ENCODE data around the gene C2orf66.

C2orf66 gene

GRCh38 chr2:196767101-196767500 lies 42.1 kb downstream of the C2orf66 start:
- H3K27ac ChIP-seq: no peak overlapping the region

GRCh38 chr2:196759378-196759706 lies 49.8 kb downstream of the C2orf66 start:
- H3K27ac ChIP-seq: no peak overlapping the region
- TF ChIP-seq CTCF (conservative IDR thresholded peaks at IDR 0.05): no peak

More at GRCh38 chr2:196767101-196767500, 42.1 kb downstream of the C2orf66 start:
- TF ChIP-seq CTCF (conservative IDR thresholded peaks at IDR 0.05): no peak

GRCh38 chr2:196758474-196759377 lies 50.4 kb downstream of the C2orf66 start:
- peak; percentile 56 for TF ChIP-seq CTCF (conservative IDR thresholded peaks at IDR 0.05)
- H3K27ac ChIP-seq: no peak overlapping the region
